Hematopoietic multipotent progenitor cell treated with erythropoietin and hydrocortisone succinate and interleukin-3 and kit ligand, for 4 days (in vitro differentiated cells): ENCODE measurements around the gene RALY.
"Not testable (repeated sequence)": the region's sequence is repeated elsewhere in the genome, so short reads cannot be mapped to it uniquely, and the experiment has no call there.

Experiments used
- DNase-seq: peaks from one replicate; pipeline ENCODE4 v3.0.0-alpha.2; 2015

Gene RALY

GRCh38 chr20:34111702-34112599 lies 118.2 kb downstream of the RALY start, which contains the start of gene EIF2S2:
Gene EIF2S2 (minus strand): TSS chr20:34112243. CDS start chr20:34112110, 133 bp downstream.
- peak; percentile 99 for DNase-seq

- peak; percentile 67 for DNase-seq
Observed at GRCh38 chr20:34112600-34113101, 118.9 kb downstream of the RALY start.

DNA sequence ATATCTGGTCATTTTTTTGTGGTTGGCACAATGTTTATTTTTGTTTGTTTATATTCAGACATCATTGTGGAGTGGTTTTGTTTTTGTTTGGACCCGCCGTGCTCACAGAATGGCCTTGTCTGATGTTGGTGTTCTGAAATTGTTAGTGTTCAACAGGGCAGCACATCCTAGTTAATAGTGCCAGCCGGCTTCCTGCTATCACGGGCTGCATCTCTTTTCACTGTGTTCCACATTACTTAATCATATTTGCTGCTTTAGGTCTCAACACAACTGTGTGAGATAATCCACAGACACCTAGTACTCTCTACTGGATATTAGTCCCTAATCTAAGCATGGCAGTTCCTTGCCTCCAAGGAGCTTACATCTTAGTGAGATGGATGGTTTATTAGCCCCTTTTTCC lies 121.1 kb downstream of the RALY start:
- DNase-seq, result no peak

DNA sequence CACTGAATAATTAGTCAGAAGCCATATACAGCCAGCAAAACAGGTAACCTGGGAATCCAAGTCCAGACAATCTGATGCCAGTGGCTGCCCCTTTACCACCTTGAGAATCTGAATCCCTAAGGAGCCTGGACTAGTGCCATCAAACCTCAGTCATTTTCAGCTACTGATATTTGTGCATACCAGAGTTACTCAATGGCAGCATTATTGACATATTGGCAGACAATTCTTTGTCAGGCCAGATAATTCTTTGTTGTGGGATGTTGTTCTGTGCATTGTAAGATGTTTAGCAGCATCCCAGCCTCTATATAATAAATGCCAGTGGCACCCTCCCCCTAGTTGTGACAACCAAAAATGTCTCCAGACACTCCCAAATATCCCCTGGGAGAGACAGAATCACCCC lies 121.5 kb downstream of the RALY start:
- no peak for DNase-seq

- no peak for DNase-seq
Observed at GRCh38 chr20:34120213-34120612, 126.5 kb downstream of the RALY start.

DNA sequence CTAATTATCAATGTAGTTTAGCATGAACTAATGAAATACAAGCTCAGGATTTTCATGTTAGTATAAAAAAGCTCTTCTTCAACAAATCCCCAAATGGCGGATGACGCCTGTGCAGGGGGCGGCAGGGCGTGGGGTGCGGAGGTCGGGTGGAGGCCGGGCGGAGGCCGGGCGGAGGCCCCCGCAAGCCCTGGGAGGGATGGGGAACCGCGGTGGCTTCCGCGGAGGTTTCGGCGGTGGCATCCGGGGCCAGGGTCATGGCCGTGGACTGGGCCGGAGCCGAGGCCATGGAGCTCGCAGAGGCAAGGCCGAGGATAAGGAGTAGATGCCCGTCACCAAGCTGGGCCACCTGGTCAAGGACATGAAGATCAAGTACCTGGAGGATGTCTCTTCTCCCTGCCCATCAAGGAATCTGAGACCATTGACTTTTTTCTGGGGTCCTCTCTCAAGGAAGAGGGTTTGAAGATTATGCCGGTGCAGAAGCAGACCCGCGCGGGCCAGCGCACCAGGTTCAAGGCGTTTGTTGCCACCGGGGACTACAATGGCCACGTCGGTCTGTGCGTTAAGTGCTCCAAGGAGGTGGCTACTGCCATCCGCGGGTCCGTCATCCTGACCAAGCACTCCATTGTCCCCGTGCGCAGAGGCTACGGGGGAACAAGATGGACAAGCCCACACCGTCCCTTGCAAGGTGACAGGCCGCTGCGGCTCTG lies 128.7 kb downstream of the RALY start:
- DNase-seq, result no peak

GRCh38 chr20:34123309-34123708 lies 129.6 kb downstream of the RALY start:
- no peak for DNase-seq

GRCh38 chr20:34124469-34125249 lies 130.9 kb downstream of the RALY start:
- no peak for DNase-seq

DNA sequence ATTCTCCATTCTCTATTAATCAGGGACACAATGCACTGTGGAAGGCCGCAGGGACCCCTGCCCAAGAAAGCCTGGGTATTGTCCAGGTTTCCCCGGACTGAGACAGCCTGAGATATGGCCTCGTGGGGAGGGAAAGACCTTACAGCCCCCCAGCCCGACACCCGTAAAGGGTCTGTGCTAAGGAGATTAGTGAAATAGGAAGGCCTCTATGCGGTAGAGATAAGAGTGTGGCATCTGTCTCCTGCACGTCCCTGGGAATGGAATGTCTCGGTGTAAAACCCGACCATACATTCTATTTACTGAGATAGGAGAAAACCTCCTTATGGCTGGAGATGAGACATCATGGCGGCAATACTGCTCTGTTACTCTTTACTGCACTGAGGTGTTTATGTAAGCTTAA lies 134.1 kb downstream of the RALY start:
- DNase-seq, result peak; percentile 81

DNA sequence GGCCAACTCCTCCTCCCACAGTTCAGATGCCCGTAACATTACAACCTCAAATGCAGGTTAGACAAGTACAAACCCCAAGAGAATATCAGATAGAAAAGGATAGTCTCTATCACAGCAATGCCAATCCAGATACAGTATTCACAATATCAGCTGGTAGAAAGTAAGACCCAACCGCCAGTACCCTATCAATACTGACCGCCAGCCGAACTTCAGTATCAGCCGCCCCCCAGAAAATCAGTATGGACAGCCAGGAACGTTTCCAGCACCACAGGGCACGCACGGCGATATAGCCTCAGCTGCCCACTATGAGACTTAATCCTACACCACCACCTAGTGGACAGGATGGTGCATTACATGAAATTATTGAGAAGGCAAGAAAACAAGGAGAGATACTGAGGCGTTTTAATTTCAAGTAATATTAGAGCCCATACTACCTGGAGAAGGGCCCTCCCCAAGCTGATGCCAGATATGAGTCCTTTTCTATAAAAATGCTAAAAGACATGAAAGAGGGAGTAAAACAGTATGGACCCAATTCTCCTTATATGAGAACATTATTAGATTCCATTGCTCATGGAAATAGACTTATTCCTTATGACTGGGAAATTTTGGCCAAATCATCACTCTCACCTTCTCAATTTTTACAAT lies 135.9 kb downstream of the RALY start:
- peak; percentile 90 for DNase-seq

- DNase-seq, result no peak
Observed at GRCh38 chr20:34131491-34131890, 137.8 kb downstream of the RALY start.

DNA sequence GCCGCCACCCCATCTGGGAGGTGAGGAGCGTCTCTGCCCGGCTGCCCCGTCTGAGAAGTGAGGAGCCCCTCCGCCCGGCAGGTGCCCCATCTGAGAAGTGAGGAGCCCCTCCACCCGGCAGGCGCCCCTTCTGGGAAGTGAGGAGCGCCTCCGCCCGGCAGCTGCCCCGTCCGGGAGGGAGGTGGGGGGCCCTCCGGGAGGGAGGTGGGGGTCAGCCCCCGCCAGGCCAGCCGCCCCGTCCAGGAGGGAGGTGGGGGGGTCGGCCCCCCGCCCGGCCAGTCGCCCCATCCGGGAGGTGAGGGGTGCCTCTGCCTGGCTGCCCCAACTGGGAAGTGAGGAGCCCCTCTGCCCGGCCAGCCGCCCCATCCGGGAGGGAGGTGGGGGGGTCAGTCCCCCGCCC lies 138.8 kb downstream of the RALY start:
- not testable (repeated sequence) for DNase-seq

DNA sequence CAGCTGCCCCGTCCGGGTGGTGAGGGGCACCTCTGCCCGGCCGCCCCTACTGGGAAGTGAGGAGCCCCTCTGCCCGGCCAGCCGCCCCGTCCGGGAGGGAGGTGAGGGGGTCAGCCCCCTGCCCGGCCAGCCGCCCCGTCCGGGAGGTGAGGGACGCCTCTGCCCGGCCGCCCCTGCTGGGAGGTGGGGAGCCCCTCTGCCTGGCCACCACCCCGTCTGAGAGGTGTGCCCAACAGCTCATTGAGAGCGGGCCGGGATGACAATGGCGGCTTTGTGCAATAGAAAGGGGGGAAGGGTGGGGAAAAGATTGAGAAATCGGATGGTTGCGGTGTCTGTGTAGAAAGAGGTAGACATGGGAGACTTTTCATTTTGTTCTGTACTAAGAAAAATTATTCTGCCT lies 139.2 kb downstream of the RALY start:
- not testable (repeated sequence) for DNase-seq

- DNase-seq, result not testable (repeated sequence)
Observed at GRCh38 chr20:34133365-34133860, 139.7 kb downstream of the RALY start.
